GM18951 (cell line): ENCODE results near the gene CDADC1.

Experiments
- POLR2A ChIP-seq: IDR thresholded peaks from 4 replicates; pipeline ENCODE4 v1.6.1; 2011; ENCODE audit warnings: mild to moderate bottlenecking; ENCODE audit not compliant: insufficient read length, insufficient read depth; ENCODE audit errors: extremely low read depth
- in situ Hi-C: fragments of 300-500 bp; cut with MboI; formaldehyde crosslinking; loops from one replicate; pipeline ENCODE4 v1.12.0; 2022; ENCODE audit warnings: low sequenced_read_pairs, mixed read lengths, inconsistent platforms; ENCODE audit not compliant: unreplicated experiment

The CDADC1 gene

GRCh38 chr13:49342454-49342853 lies 94.7 kb downstream of the CDADC1 start:
- in situ Hi-C loops = no loop called here
- TF ChIP-seq POLR2A = no peak
